GF-D8 (cell line): ENCODE measurements around the gene ZBTB17.
"Not testable (repeated sequence)": the region's sequence is repeated elsewhere in the genome, so short reads cannot be mapped to it uniquely, and the experiment has no call there.

ENCODE experiments used
- DNase-seq: peaks from one replicate; lab custom pipeline; 2025; lab: John Stamatoyannopoulos, UW

ZBTB17 gene

DNA sequence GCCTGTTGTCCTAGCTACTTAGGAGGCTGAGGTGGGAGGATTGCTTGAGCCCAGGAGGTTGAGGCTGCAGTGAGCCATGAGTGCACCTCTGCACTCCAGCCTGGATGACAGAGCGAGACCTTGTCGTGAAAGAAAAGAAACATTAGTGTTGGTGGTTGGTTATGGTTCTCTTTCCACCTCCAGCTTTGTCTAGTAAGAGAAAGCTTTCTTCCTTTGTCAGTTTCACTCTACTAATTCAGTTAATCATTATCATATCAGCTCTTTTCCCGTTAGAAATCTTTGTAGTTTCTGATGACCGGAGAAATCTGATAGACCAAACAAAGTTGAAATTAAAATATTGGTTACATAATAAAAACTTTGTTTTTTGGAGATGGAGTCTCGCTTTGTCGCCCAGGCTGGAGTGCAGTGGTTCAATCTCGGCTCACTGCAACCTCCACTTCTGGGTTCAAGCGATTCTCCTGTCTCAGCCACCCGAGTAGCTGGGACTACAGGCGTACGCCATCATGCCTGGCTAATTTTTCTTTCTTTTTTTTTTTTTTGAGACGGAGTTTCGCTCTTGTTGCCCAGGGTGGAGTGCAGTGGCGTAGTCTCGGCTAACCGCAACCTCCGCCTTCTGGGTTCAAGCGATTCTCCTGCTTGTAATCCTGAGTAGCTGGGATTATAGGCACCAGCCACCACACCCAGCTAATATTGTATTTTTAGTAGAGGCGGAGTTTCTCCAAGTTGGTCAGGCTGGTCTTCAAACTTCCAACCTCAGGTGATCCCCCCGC is 78.9 kb downstream of the ZBTB17 start:
- not testable (repeated sequence) for DNase-seq

DNA sequence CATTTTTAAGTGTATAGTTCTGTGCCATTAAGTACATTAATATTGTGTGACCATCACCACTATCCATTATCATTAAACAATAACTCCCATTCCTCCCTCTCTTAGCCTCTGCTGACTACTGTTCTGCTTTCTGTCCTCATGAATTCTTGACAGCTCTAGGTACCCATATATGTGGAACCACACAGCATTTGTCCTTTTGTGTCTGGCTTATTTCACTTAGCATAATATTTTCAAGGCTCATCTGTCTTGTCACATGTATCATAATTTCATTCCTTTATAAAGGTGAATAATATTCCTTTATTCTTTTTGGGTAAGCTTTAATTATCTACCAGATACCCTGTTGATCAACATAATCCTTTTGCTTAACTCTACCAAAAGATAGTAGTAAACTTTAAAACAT is 80.7 kb downstream of the ZBTB17 start:
- DNase-seq, result no peak

DNA sequence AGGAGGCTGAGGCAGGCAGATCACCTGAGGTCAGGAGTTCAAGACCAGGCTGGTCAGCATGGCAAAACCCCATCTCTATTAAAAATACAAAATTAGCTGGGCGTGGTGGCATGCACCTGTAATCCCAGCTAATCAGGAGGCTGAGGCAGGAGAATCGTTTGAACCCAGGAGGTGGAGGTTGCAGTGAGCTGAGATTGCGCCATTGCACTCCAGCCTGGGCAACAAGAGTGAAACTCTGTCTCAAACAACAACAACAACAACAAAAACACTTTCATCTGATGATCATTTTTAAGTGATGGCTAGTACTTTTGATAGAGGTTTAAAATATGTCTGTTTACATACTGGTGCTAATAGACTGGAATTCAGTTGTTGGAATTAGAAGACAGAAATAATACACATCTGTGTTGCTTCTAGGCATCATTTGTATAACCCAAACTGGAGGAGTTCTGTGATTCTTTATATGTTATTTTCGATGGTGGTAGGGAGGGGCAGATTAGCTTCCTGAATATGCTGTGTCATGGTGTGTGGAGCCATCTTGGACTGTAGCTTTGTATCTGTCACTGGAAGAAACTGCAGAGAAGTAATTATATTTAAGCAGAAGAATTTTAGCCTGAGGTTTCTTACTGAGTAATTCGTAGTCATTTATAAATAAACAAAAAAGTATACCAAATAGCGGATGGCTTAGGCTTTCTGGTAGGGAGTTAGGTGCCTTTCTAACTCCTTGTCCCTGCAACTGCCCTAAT is 82.9 kb downstream of the ZBTB17 start:
- not testable (repeated sequence) for DNase-seq
